Putamen (tissue), 1 donor: ENCODE data around the gene NISCH.

Experiments
- DNase-seq: peaks from one replicate; pipeline ENCODE4 v3.0.0-alpha.2; 2016; ENCODE audit warnings: low spot score

Gene NISCH

GRCh38 chr3:52435246-52436101 is 19.9 kb upstream of the NISCH start:
- DNase-seq = no peak

DNA sequence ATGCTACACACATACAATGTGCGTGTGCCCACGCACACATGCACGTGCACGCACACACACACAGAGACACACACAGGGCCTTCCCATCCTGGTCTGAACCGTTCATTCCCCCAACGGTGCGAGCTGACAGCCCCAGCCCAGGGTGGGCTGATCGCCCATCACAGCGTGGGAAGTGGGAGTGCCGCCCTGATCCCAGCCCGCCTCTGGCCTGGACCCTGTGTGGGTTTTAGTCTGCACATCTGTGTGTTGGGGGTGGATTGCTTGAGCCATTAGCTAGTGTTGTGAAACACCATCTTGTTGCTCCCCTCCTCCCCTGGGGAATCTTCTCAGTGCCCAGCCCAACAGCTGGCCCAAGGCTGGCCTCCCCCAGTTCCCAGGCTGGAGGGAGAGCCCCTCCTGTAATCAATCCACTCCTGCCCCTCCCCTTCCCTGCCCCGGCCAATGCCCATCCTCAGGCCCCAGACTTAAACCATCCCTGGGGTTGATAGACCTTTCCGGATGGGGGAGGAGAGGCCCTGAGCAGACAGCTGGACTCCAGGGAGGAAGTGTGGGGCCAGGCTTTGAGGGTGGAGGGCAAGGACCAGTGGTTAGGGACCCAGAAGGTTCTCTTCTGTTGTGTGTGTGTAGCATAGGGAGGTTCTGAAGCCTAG is 18.8 kb upstream of the NISCH start:
- no peak for DNase-seq

DNA sequence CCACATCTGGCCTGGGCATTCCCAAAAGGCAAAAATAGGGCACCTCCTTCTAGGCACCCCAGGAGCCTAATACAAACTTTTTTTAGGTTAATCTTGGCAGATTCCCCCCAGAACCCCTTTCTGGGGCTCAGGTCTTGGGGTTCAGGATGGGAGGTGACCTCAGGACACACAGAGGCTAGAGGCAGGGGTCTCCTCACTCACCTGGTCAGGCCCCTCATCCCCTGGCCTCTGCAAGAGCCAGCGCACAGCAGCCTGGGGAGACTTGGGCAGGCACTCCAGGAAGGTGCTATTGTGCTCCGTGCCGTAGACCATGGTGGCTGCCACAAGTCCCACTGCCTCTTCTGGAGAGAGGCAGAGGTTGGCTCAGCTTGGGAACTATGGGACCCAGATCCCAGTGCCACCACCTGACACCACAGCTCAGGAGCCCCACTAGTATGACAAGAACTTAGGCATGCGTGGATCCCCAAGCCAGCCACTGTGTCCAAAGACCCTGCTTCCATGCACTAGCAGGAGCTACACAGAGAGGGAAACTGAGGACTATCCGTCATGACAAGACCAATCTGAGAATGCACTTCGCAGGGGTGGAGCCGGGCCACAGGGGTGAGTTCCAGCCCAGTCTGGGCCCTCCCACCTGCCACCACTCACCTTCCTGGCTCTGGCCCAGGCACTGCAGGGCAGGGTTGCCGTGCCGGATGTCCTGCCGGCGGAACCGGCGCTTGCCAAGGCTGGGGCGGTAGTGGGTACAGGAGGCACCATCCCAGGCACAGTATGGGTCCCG is 17.9 kb upstream of the NISCH start:
- no peak for DNase-seq

GRCh38 chr3:52438104-52438376 is 17.4 kb upstream of the NISCH start:
- no peak for DNase-seq

DNA sequence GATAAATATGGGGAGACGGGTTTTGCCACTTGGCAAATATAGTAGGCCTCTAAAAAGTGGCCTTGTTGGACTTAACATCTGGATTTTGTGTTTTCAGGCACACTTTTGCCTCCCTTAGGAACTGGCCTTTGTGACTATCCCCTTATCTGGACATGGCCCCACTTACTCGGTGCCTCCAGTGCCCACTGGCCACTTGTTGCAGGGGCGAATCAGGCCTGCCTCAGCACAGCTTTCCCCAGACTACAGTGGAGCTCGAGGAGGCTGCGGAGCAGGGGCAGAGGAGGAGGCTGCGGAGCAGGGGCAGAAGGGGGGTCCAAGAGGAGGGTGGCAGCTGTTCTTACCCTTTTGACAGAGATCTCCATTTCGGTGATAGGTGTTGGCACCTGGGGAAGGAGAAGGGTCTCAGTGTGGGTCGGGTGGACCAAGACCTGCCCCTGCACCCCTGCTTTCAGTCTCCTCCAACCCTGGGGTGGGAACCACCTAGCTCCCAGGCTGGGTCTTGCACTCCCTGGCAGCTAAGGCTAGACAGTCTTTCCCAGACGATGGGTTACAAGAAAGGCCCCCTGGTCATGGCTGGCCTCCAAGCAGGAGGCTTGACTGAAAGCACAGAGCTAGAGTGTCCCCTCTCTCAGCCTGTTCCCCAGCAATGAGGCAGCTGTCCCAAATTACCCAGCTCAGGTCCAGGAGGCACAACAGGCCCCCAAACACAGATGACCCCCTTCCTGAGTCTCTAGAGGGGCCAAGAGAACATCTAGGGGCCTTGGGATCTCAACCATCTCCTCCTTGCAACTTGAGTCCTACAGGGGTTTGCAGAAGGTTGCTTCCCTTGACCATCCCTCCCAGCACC is 16.6 kb upstream of the NISCH start:
- DNase-seq = no peak

DNA sequence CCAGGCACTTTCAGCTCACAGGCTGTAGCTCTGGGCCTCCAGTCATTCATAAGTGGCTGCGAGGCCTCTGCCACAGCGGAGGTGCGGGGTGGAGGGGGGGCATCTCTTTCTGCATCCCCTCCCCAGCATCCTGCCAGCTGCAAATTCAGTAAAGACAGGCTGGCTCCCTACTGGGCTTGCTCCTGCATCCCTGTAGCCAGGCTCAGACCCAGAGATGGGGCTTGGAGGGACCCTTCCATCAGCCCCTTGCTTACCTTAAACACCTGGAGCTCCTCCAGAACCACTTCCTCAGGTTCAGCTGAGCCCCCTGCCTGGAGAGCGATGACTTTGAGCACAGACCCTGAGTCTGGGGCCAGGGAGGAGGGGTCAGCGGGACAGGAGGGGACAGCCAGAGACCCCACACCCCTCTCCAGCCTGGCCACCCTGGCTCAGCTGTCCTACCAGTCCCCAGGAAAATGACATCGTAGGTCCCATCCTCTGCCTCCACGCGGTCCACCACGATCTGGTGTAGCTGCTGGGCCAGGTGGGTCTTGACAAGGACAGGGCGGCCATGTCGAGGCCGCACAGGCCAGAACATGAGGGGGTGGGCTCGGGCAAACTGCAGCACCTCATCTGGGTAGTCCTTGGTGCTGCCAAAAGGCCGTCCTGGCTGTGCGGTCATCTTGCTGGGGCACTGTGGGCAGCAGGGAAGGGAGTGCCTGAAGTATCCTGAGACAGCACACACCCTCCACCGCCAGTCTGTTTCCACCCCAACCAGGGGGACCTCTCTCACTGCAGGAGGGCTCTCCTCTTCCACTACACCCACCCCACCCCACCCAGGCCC is 15.8 kb upstream of the NISCH start:
- DNase-seq = no peak

- no peak for DNase-seq
Observed at GRCh38 chr3:52440249-52440551, 15.2 kb upstream of the NISCH start.

DNA sequence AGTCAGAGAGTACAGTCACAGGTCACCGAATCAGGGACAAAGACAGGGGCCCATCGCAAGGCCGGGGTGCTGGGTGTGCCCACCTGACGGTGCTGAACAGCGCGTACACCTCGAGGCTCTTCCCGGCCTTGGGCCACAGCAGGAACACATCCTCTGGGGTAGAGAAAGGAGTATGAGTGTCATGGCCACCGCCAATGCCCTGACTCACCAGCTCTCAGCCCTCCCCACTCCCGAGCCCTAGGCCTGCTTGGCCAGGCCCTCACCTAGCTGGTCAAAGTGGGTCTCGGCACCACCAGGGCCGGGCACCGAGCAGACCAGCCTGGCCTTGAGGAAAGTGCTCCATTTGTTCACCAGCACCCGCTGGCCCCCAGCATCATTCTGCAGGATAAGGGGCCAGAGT is 14.7 kb upstream of the NISCH start:
- no peak for DNase-seq

DNA sequence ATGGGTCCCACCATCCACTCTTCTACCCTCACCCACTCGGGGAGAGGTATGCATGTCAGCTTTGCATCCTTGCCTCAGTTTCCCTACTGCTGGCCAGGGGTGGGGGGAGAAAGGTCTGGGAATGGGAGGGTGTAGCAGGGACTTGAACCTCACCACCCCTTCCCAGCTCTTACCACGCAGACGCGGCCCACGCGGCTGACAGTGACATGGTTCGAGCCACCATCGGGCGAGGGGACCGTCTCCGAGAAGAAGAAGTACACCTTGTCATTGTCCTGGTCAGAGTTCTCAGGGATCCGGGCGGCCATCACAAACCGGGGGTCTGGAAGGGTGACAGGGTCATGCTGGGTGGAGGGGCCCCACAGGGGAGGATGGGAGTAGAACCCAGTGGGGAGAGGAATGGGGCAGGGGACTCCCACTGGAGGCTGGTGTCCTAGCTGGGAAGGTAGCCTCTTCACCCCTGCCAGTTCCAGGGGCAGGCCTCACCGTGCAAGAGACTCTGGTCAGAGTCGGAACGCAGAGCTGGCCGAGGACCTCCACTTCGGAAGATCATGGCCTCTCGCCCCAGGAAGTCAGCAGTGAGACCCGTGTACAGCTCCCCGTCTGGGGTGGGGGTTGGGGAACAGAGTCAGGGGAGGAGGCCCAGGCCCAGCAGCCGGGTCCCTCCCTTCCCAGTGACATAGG is 14.2 kb upstream of the NISCH start:
- DNase-seq = no peak

DNA sequence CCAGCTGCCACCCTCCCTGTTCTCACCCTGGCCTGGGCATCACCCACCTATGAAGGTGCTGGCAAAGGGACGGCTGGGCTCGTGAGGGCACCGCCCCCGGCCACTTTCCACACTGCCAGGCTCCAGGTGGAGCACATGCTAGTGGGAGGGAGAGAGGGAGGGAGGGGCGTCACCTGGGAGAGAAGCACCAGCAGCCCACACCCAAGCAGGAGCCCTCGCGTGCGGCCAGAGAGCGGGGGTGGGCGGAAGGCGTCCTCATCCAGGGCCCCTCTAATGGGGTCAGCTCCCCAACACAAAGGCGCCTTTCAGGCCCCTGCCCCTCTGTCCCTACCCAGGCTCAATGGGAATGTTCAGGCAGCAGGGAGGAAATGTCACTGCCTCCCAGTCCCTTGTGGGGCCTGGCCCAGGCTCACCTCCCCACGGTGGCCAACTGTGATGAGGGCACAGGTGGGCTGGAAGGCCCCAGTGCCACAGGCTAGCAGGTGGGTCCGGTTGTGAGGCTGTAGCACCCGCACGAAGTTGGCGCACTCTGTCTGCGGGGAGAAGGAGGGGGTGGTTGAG is 13.6 kb upstream of the NISCH start:
- DNase-seq = no peak

DNA sequence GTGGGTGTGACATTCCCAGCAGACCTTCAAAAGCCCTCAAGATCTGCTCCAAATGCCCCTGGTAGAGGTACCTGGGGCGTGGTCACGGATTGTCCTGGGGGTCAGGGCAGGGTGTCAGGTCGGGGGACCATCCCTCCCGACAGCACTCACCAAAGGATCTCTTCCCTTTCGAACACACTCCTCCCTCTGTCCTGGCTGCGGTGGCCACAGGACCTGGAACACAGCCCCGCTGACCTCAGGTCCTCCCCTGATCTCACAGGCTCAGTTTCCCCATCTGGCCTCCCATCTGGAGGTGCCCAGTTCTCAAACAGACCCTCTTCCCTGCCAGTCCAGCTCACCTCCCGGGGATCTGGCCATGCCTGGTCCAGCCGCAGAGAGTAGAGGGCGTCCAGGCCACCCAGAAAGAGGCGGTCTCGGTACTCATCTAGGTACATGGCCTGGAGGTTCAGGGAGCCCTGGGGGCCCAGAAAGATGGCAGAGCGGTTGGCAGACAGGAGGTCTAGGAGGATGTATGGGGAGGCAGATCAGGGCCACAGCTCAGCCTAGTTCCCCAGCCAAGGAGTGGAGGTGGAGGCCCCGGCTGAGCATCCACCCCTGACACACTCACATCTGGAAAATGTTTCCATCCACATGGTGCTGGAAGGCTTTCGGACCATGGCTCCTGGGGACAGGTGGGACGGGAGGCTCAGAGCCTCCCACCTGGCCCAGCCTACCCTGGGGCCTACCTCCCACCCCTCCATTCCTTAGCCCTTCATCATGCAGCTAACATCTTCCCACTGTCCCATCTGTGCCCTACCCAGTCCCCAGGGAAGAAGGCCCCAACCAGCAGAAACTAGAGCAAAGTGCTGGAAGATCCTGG is 12.8 kb upstream of the NISCH start:
- DNase-seq = no peak

DNA sequence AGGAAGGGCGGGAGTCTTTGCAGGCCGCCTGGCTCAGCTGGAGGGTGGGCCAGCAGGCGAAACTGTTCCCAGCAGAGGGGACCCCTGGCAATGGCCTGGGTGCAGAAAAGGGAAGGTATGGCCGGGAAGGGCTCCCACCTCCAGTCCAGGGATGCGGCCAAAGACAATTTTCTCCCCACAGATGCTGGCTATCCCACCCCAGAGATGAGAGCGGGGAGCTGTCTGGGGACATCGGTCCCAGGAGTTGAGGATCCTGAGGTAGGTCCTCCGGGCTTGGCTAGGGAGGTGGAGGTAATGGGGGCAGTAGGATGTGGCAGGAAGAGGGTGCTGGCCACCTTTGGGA is 12.2 kb upstream of the NISCH start:
- no peak for DNase-seq

GRCh38 chr3:52443791-52444687 is 11.4 kb upstream of the NISCH start:
- no peak for DNase-seq

DNA sequence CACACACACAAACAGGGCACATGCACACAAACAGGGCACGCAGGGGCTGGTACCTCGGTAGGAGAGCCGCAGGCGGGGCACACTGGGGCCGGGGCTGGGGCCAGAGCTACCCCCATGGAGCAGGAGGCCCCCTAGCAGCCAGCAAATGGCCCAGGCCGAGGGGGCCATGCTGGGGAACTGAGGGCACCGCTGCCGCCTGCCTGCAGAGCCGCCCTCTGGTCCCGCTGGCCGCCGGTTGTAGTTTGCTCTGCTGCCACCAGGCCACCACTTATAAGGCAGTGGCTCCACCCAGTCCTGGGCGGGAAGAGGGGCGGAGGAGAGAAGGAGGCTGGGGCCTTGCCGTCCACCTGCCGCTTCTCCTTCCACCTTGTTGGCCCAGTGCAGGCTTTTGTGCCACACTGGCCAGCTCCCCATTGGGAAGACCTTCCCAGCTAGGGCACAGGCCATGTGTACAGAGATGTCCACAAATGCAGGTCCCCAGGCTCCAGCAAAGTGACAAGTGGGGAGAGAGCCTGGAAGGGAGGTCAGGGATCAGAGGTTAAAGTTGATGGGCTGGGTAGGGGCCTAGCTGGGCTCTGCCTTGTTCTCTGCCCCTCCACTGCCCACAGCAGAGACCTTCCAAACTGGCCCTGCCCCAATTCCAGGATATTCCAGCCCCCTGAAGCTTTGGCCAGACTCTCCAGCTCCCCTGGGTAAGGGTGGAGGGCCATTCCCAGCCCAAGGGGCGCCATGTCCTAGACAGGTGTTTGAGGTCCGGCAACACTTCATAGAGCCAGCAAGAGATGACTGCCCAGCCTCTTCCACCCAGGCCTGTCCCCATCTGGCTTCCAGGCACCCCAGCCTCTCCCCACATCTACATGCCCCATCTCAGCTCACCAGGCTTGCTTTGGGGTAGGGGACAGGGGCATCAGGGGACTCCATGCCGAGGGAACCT is 10.3 kb upstream of the NISCH start, which contains the start of gene SEMA3G:
Gene SEMA3G (minus strand): TSS at position 244 of the 934 bp plus-strand sequence. CDS start 76 bp downstream, at position 168.
- no peak for DNase-seq

DNA sequence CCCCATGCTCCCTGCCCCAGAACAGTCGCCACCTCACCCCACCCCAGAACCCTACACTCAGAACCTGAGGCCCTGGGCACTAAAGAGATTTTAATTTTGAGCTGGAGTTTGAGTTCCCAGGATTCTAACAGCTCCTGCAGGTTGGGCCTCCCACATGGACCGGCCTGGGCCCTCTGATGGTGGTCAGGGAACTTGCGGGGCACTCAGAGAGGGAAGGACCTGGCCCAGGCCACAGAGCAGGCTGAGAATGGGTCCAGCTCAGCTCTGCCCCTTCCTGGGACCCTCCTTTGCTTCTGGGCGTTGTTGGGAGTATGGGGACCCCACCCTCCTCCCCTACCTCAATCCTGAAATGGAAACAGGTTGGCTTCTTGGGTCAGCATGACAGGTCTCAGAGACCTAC is 9.4 kb upstream of the NISCH start:
- no peak for DNase-seq

- no peak for DNase-seq
Observed at GRCh38 chr3:52446631-52447511, 8.5 kb upstream of the NISCH start.
